SK-N-SH (cell line): ENCODE data around the gene APC2. TPM values are rescaled to one million over a fixed set of nuclear protein-coding genes. Genes with fewer than 3 reads are reported as not detected.

Source experiments
- CTCF ChIA-PET: fragments of 300-600, 350-600 bp; formaldehyde crosslinking; extraction: SDS; loops from one replicate; lab custom pipeline; 2021; lab: Yijun Ruan, JAX
- POLR2A ChIA-PET: fragments of 350-600 bp; sonication (Branson Sonifier 250); formaldehyde crosslinking; extraction: SDS; loops from one replicate; lab custom pipeline; 2020; ENCODE audit warnings: antibody characterized with exemption, inconsistent platforms; lab: Yijun Ruan, JAX
- DNase-seq: peaks from one replicate; pipeline ENCODE4 v3.0.0; 2012
- H2AFZ ChIP-seq: fragments of 200-600 bp; sonication (generic); 2 replicates; pipeline ENCODE4 v1.8.1; 2016; ENCODE audit warnings: antibody characterized with exemption, mild to moderate bottlenecking, low read depth
- H3F3A ChIP-seq: fragments of 200-600 bp; sonication (generic); replicated peaks from 2 replicates; pipeline ENCODE3; 2016; ENCODE audit warnings: antibody characterized with exemption, mild to moderate bottlenecking; ENCODE audit not compliant: insufficient read depth
- H3K27ac ChIP-seq, 2 experiments: fragments of 200-500 bp in 1 of 2; fragments of 200-600 bp in 1 of 2; sonication (Bioruptor generic) in 1 of 2; sonication (generic), shearing (Covaris generic) in 1 of 2; 2 replicates each; pipeline versions ENCODE4 v1.5.1 to v1.6.1; 2014 to 2016; ENCODE audit warnings: low read depth in 2 of 2, inconsistent platforms in 1 of 2, low read length in 1 of 2, mild to moderate bottlenecking in 1 of 2, mixed read lengths in 1 of 2
- H3K27me3 ChIP-seq: fragments of 200-600 bp; sonication (generic), shearing (Covaris generic); 2 replicates; pipeline ENCODE4 v1.6.1; 2016; ENCODE audit warnings: mixed run types; ENCODE audit not compliant: insufficient read depth
- H3K36me3 ChIP-seq, 2 experiments: fragments of 200-500 bp in 1 of 2; fragments of 200-600 bp in 1 of 2; sonication (Bioruptor generic) in 1 of 2; sonication (generic) in 1 of 2; replicated peaks in 1 of 2; 2 replicates each; pipeline versions ENCODE3 to v1.5.1; 2014 to 2016; ENCODE audit warnings: low read length in 1 of 2, mild to moderate bottlenecking in 1 of 2; ENCODE audit not compliant: insufficient read depth in 2 of 2, control insufficient read depth in 1 of 2
- H3K4me1 ChIP-seq, 2 experiments: fragments of 200-500 bp in 1 of 2; fragments of 200-600 bp in 1 of 2; sonication (Bioruptor generic) in 1 of 2; sonication (generic), shearing (Covaris generic) in 1 of 2; 2 replicates each; pipeline versions ENCODE4 v1.5.1 to v1.6.1; 2014 to 2016; ENCODE audit warnings: low read depth in 1 of 2, low read length in 1 of 2, mixed run types in 1 of 2; ENCODE audit not compliant: insufficient read depth in 2 of 2, control insufficient read depth in 1 of 2
- H3K4me2 ChIP-seq: fragments of 200-600 bp; sonication (generic), shearing (Covaris generic); 2 replicates; pipeline ENCODE4 v1.6.1; 2017; ENCODE audit warnings: mixed run types
- H3K4me3 ChIP-seq, 2 experiments: fragments of 200-500 bp in 1 of 2; fragments of 200-600 bp in 1 of 2; sonication (Bioruptor generic) in 1 of 2; sonication (generic), shearing (Covaris generic) in 1 of 2; 2 replicates each; pipeline versions ENCODE4 v1.5.1 to v1.8.1; 2014 to 2016; ENCODE audit warnings: low read depth in 2 of 2, inconsistent platforms in 1 of 2, low read length in 1 of 2, mild to moderate bottlenecking in 1 of 2, mixed read lengths in 1 of 2, moderate library complexity in 1 of 2
- H3K79me2 ChIP-seq: fragments of 200-600 bp; sonication (generic); 2 replicates; pipeline ENCODE4 v1.8.1; 2017; ENCODE audit warnings: mild to moderate bottlenecking; ENCODE audit not compliant: insufficient read depth
- H3K9ac ChIP-seq: fragments of 200-600 bp; sonication (generic); 2 replicates; pipeline ENCODE4 v1.6.1; 2017; ENCODE audit warnings: mixed run types
- H3K9me2 ChIP-seq: fragments of 200-600 bp; sonication (generic); 2 replicates; pipeline ENCODE4 v1.6.1; 2017; ENCODE audit warnings: mixed run types
- H3K9me3 ChIP-seq: fragments of 200-600 bp; sonication (generic); 2 replicates; pipeline ENCODE4 v1.6.1; 2017; ENCODE audit warnings: mixed run types, mild to moderate bottlenecking, moderate library complexity
- H4K20me1 ChIP-seq: fragments of 200-600 bp; sonication (generic); 2 replicates; pipeline ENCODE4 v1.6.1; 2017; ENCODE audit warnings: mild to moderate bottlenecking, mixed run types; ENCODE audit not compliant: insufficient read depth
- CTCF ChIP-seq: fragments of 200-600 bp; sonication (generic); IDR thresholded peaks from 2 replicates; pipeline ENCODE4 v1.6.1; 2017; ENCODE audit warnings: antibody characterized with exemption, mild to moderate bottlenecking, moderate library complexity
- ELF1 ChIP-seq: IDR thresholded peaks from 2 replicates; pipeline ENCODE4 v1.4.0; 2012
- EZH2phosphoT487 ChIP-seq: fragments of 200-600 bp; sonication (generic); IDR thresholded peaks from 2 replicates; pipeline ENCODE4 v1.6.1; 2017; ENCODE audit warnings: low read depth, mixed run types, mild to moderate bottlenecking, antibody characterized with exemption, moderate library complexity, borderline replicate concordance
- FOXM1 ChIP-seq: IDR thresholded peaks from 2 replicates; pipeline ENCODE4 v1.4.0; 2012; ENCODE audit warnings: low read depth, mild to moderate bottlenecking
- GABPA ChIP-seq: IDR thresholded peaks from 2 replicates; pipeline ENCODE4 v1.4.0; 2012; ENCODE audit warnings: low read depth, mild to moderate bottlenecking
- MAX ChIP-seq: IDR thresholded peaks from 2 replicates; pipeline ENCODE4 v1.4.0; 2012; ENCODE audit warnings: low read depth
- MXI1 ChIP-seq: IDR thresholded peaks from 2 replicates; pipeline ENCODE4 v1.6.1; 2012; ENCODE audit warnings: mild to moderate bottlenecking, low read depth, low read length, improper control_type of control experiment
- NRF1 ChIP-seq: IDR thresholded peaks from 2 replicates; pipeline ENCODE4 v1.6.1; 2012; ENCODE audit warnings: low read depth, mild to moderate bottlenecking, low read length
- PBX3 ChIP-seq: IDR thresholded peaks from 2 replicates; pipeline ENCODE4; 2012
- RXRA ChIP-seq: IDR thresholded peaks from 2 replicates; pipeline ENCODE4 v1.4.0; 2012; ENCODE audit warnings: low read depth, mild to moderate bottlenecking, borderline replicate concordance
- WGBS: methylation state at CpG from one replicate; pipeline ENCODE4 v1.1.6; 2017; ENCODE audit warnings: low lambda C conversion rate; 5-methylcytosine and 5-hydroxymethylcytosine counted together
- polyA plus RNA-seq, 3 experiments: library from polyadenylated mRNA; depleted of rRNA; stranded (reverse); fragments of >200 nt; gene quantifications; 2 replicates each; pipeline ENCODE4 v1.2.3, GENCODE V29; 2012

APC2 gene
- polyA plus RNA-seq, 1 of the 3 experiments (the other 2 are of a cell fraction) = 1.3 TPM

GRCh38 chr19:1401138-1401888, 48.6 kb upstream of the APC2 start, which contains the start of gene GAMT (continued):
- TF ChIP-seq EZH2phosphoT487 (no peak), MXI1 (peak; percentile 55), NRF1 (peak; percentile 11; the same call in 1 of the 2 replicates), RXRA (no peak), FOXM1 (no peak)

GRCh38 chr19:1401889-1402217, 48.1 kb upstream of the APC2 start:
- H3K9me2 ChIP-seq = no peaks in the 10 kb centered on the region
- TF ChIP-seq CTCF (peak; percentile 3; the same call in 1 of the 2 replicates), GABPA (no peak)
- H3K27ac ChIP-seq = no peak overlapping the region; a peak in 1 of 4 replicates
- H3K9ac ChIP-seq = peak overlapping the region; percentile 65; the same call in 1 of the 2 replicates
- H3K4me2 ChIP-seq = peak overlapping the region; percentile 99
- WGBS = 76% methylated on average over 11 of the region's 11 CpGs
- H3K4me1 ChIP-seq = peaks cover 0 to 9% of the 10 kb centered on the region in 2 experiments; a peak in 1 of 4 replicates
- CTCF ChIA-PET = interaction anchor here (1.0 to 1.3 kb wide), 2 partner anchors 122 to 124 kb away, joined by 3 to 8 read pairs; no protein-coding TSS in a partner anchor
- H3K4me3 ChIP-seq = peak overlapping the region; percentile 75 to 79
- H3K27me3 ChIP-seq = no peaks in the 10 kb centered on the region
- no peaks in the 10 kb centered on the region for H3K36me3 ChIP-seq
- no peaks in the 10 kb centered on the region for H3K9me3 ChIP-seq
- H3K79me2 ChIP-seq = peaks cover 12% of the 10 kb centered on the region; the same call in 1 of the 2 replicates
- peak overlapping the region; percentile 93; the same call in 1 of the 2 replicates for H2AFZ ChIP-seq
- H3F3A ChIP-seq = peaks cover 16% of the 10 kb centered on the region
- DNase-seq = no peak
- no peaks in the 10 kb centered on the region for H4K20me1 ChIP-seq
- POLR2A ChIA-PET = no interaction called here

GRCh38 chr19:1402411-1403070, 47.4 kb upstream of the APC2 start:
- no peaks in the 10 kb centered on the region for H4K20me1 ChIP-seq
- DNase-seq = no peak
- POLR2A ChIA-PET = no interaction called here
- no peak for TF ChIP-seq PBX3
- no peak for TF ChIP-seq ELF1
- TF ChIP-seq MAX = no peak
- no peak for TF ChIP-seq CTCF
- H3K27me3 ChIP-seq = no peaks in the 10 kb centered on the region
- CTCF ChIA-PET = interaction anchor here (0.6 to 1.4 kb wide), 5 partner anchors 12 to 136 kb away, joined by 3 to 8 read pairs (median 3); no protein-coding TSS in a partner anchor
- H3K4me2 ChIP-seq = no peak overlapping the region
- 82% methylated on average over 15 of the region's 25 CpGs for WGBS
- H3F3A ChIP-seq = peaks cover 16% of the 10 kb centered on the region
- H3K4me3 ChIP-seq = no peak overlapping the region
- H3K9ac ChIP-seq = no peak overlapping the region
- peaks cover 12% of the 10 kb centered on the region; the same call in 1 of the 2 replicates for H3K79me2 ChIP-seq
- H3K27ac ChIP-seq = no peak overlapping the region
- peaks cover 0 to 9% of the 10 kb centered on the region in 2 experiments; a peak in 1 of 4 replicates for H3K4me1 ChIP-seq
- no peaks in the 10 kb centered on the region for H3K9me3 ChIP-seq
- no peaks in the 10 kb centered on the region for H3K9me2 ChIP-seq
- H2AFZ ChIP-seq = no peak overlapping the region
- no peaks in the 10 kb centered on the region for H3K36me3 ChIP-seq
